HepG2 (cell line): ENCODE data around the gene CMTM1. TPM values are rescaled to one million over a fixed set of nuclear protein-coding genes. Genes with fewer than 3 reads are reported as not detected.
A peak's percentile ranks its signal among the peaks of the same experiment; 100 is the strongest.

Experiments
- AHDC1 ChIP-seq: sonication (generic); formaldehyde crosslinking; IDR thresholded peaks from 2 replicates; pipeline ENCODE4 v1.5.1; 2020; ENCODE audit warnings: mild to moderate bottlenecking, missing genetic modification reagents, borderline replicate concordance
- BRF2 ChIP-seq: sonication (generic); formaldehyde crosslinking; IDR thresholded peaks from 2 replicates; pipeline ENCODE4 v1.8.1; 2022; ENCODE audit warnings: mild to moderate bottlenecking, missing genetic modification reagents
- ELF3 ChIP-seq: IDR thresholded peaks from 2 replicates; pipeline ENCODE4 v1.6.1; 2016; ENCODE audit warnings: missing genetic modification reagents, missing compliant biosample characterization
- ELK4 ChIP-seq: sonication (generic); formaldehyde crosslinking; IDR thresholded peaks from 2 replicates; pipeline ENCODE4 v1.9.0; 2021; ENCODE audit warnings: missing genetic modification reagents, borderline replicate concordance
- FUBP1 ChIP-seq: sonication (generic); formaldehyde crosslinking; IDR thresholded peaks from 2 replicates; pipeline ENCODE4 v1.5.1; 2020; ENCODE audit warnings: missing genetic modification reagents, mild to moderate bottlenecking, borderline replicate concordance
- GABPA ChIP-seq, 2 experiments: IDR thresholded peaks; 2 replicates each; pipeline ENCODE4 v1.6.1; 2011 to 2016; ENCODE audit warnings: low read depth in 2 of 2, low read length in 1 of 2, missing biosample characterization in 1 of 2, missing genetic modification characterization in 1 of 2
- MAF1 ChIP-seq: sonication (generic); formaldehyde crosslinking; IDR thresholded peaks from 2 replicates; pipeline ENCODE4 v1.5.0; 2020; ENCODE audit warnings: missing genetic modification reagents, borderline replicate concordance
- PHF5A ChIP-seq: IDR thresholded peaks from one replicate; pipeline ENCODE4 v1.6.1; 2018; ENCODE audit warnings: low read depth, missing genetic modification reagents; ENCODE audit not compliant: unreplicated experiment
- POLR2A ChIP-seq, 2 experiments: IDR thresholded peaks; 2 replicates each; pipeline ENCODE4 v1.6.1; 2011; ENCODE audit warnings: low read depth in 2 of 2, low read length in 2 of 2, mild to moderate bottlenecking in 1 of 2, moderate library complexity in 1 of 2; ENCODE audit not compliant: insufficient read depth in 1 of 2
- SIX4 ChIP-seq: sonication (generic); formaldehyde crosslinking; IDR thresholded peaks from 2 replicates; pipeline ENCODE4 v1.4.0; 2020; ENCODE audit warnings: missing genetic modification reagents
- SMAD9 ChIP-seq: sonication (generic); formaldehyde crosslinking; IDR thresholded peaks from 2 replicates; pipeline ENCODE4 v1.5.1; 2020; ENCODE audit warnings: mild to moderate bottlenecking, missing genetic modification reagents
- SMC3 ChIP-seq: IDR thresholded peaks from 2 replicates; pipeline ENCODE4 v1.6.1; 2011; ENCODE audit warnings: low read length, improper control_type of control experiment
- ZBTB8A ChIP-seq: sonication (generic); formaldehyde crosslinking; IDR thresholded peaks from 2 replicates; pipeline ENCODE4 v1.4.0; 2020; ENCODE audit warnings: mild to moderate bottlenecking, low read depth, missing genetic modification reagents, borderline replicate concordance
- ZFP37 ChIP-seq: sonication (generic); formaldehyde crosslinking; IDR thresholded peaks from 2 replicates; pipeline ENCODE4 v1.4.0; 2020; ENCODE audit warnings: missing genetic modification reagents, borderline replicate concordance
- ZNF207 ChIP-seq: fragments of 450-650 bp; IDR thresholded peaks from 2 replicates; pipeline ENCODE4 v1.6.1; 2016; ENCODE audit warnings: antibody characterized with exemption, borderline replicate concordance
- ZNF296 ChIP-seq: sonication (generic); formaldehyde crosslinking; conservative IDR thresholded peaks from 2 replicates; pipeline ENCODE4 v1.5.0; 2020; ENCODE audit warnings: mild to moderate bottlenecking, missing genetic modification reagents
- ZNF335 ChIP-seq: sonication (generic); formaldehyde crosslinking; IDR thresholded peaks from 2 replicates; pipeline ENCODE4 v1.4.0; 2020; ENCODE audit warnings: missing genetic modification reagents
- ZNF761 ChIP-seq: sonication (generic); formaldehyde crosslinking; conservative IDR thresholded peaks from 2 replicates; pipeline ENCODE4 v1.4.0; 2020; ENCODE audit warnings: mild to moderate bottlenecking, missing genetic modification reagents
- polyA plus RNA-seq, 8 experiments: library from polyadenylated mRNA; depleted of rRNA in 3 of 8; stranded (reverse) in 7 of 8; unstranded in 1 of 8; fragments of >200 nt; fragmentation: Illumina TruSeq in 4 of 8; extraction: Trizol in 4 of 8; gene quantifications; 2 replicates each; pipeline versions ENCODE4 v1.2.1 to v1.2.3, GENCODE V29; 2011 to 2016; ENCODE audit warnings: low read depth in 4 of 8, missing spikeins in 1 of 8, mixed read lengths in 1 of 8; ENCODE audit not compliant: insufficient read depth in 1 of 8
- total RNA-seq, 5 experiments: library from RNA; depleted of rRNA; stranded (reverse); fragments of >200 nt; fragmentation: Illumina TruSeq; extraction: Trizol; gene quantifications; 2 replicates each; pipeline ENCODE4 v1.2.3, GENCODE V29; 2016; ENCODE audit warnings: low read depth in 1 of 5
- TF ChIP-seq, protein P1 (sequence below): sonication (generic); formaldehyde crosslinking; conservative IDR thresholded peaks from 2 replicates; pipeline ENCODE4 v1.8.0; 2022; ENCODE audit warnings: mild to moderate bottlenecking, moderate library complexity, missing genetic modification reagents

CMTM1 gene
- total and polyA plus RNA-seq, 2 of the 13 experiments (the other 11 are each of a cell fraction or from before 2014, with no cell fraction given) = 1.7 to 2.9 TPM

- TF ChIP-seq MAF1 = no peak
- no peak for TF ChIP-seq ZNF761 (CRISPR knock-in tag)
- TF ChIP-seq PHF5A (CRISPR knock-in tag) = no peak
- TF ChIP-seq ZNF296 = no peak
- no peak for TF ChIP-seq BRF2
- no peak for TF ChIP-seq FUBP1 (CRISPR knock-in tag)
- TF ChIP-seq ZNF335 (CRISPR knock-in tag) = no peak
- TF ChIP-seq POLR2A (IDR thresholded peaks at IDR 0.05; ENCODE audit: insufficient read depth in 1 of 2, low read depth in 2 of 2, low read length in 2 of 2) = no peak
- TF ChIP-seq SMC3 = no peak
- no peak for TF ChIP-seq SMAD9
- TF ChIP-seq AHDC1 = peak; percentile 61; the same call in 1 of the 2 replicates
- no peak for TF ChIP-seq SIX4 (CRISPR knock-in tag)
- TF ChIP-seq ZNF207 = no peak
- TF ChIP-seq, protein P1, sequence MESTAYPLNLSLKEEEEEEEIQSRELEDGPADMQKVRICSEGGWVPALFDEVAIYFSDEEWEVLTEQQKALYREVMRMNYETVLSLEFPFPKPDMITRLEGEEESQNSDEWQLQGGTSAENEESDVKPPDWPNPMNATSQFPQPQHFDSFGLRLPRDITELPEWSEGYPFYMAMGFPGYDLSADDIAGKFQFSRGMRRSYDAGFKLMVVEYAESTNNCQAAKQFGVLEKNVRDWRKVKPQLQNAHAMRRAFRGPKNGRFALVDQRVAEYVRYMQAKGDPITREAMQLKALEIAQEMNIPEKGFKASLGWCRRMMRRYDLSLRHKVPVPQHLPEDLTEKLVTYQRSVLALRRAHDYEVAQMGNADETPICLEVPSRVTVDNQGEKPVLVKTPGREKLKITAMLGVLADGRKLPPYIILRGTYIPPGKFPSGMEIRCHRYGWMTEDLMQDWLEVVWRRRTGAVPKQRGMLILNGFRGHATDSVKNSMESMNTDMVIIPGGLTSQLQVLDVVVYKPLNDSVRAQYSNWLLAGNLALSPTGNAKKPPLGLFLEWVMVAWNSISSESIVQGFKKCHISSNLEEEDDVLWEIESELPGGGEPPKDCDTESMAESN (CRISPR knock-in tag) = no peak
- no peak for TF ChIP-seq ELK4 (CRISPR knock-in tag)
- TF ChIP-seq ZBTB8A = no peak
- no peak for TF ChIP-seq ELF3 (CRISPR knock-in tag)
- TF ChIP-seq ZFP37 = no peak
- no peak for TF ChIP-seq GABPA (IDR thresholded peaks at IDR 0.05; ENCODE audit: low read depth, low read length)
- TF ChIP-seq GABPA (CRISPR knock-in tag; IDR thresholded peaks at IDR 0.05; ENCODE audit: low read depth) = no peak
Measured at GRCh38 chr16:66617010-66617434, 50.8 kb downstream of the CMTM1 start (continued).
